ENCODE measurements around the gene TRMT1. TPM values are rescaled to one million over a fixed set of nuclear protein-coding genes. Genes with fewer than 3 reads are reported as not detected.
A peak's percentile ranks its signal among the peaks of the same experiment; 100 is the strongest.

TRMT1 gene
- total and polyA plus RNA-seq, 2 of the 8 experiments (the other 6 are each of a cell fraction or from before 2014, with no cell fraction given) = 77.4 to 99.3 TPM

GRCh38 chr19:13116282-13117175 lies at the start of gene TRMT1 (continued):
- TF ChIP-seq SRF (IDR thresholded peaks at IDR 0.05; ENCODE audit: low read depth, low read length) (no peak), BRCA1 (IDR thresholded peaks at IDR 0.05; ENCODE audit: low read depth, low read length) (no peak), SIX5 (IDR thresholded peaks at IDR 0.05; ENCODE audit: low read depth, low read length) (no peak; the same call in 1 of the 2 replicates), TAF7 (optimal IDR thresholded peaks at IDR 0.05; ENCODE audit: borderline replicate concordance, low read depth, low read length) (peak; percentile 84), EP300 (IDR thresholded peaks at IDR 0.05; ENCODE audit: borderline replicate concordance in 1 of 2, low read depth in 2 of 2, low read length in 2 of 2) (no peak), NANOG (IDR thresholded peaks at IDR 0.05; ENCODE audit: insufficient read depth, low read depth, low read length, poor library complexity, severe bottlenecking) (no peak), RFX5 (IDR thresholded peaks at IDR 0.05; ENCODE audit: borderline replicate concordance, low read depth, low read length) (no peak), SP4 (IDR thresholded peaks at IDR 0.05; ENCODE audit: low read length) (peak; percentile 89), POU5F1 (IDR thresholded peaks at IDR 0.05; ENCODE audit: low read depth, low read length) (no peak), KDM5A (IDR thresholded peaks at IDR 0.05; ENCODE audit: low read length) (peak; percentile 100), SIN3A (conservative IDR thresholded peaks at IDR 0.05 in 1 of 2, IDR thresholded peaks at IDR 0.05 in 1 of 2; ENCODE audit: low read depth in 1 of 2, low read length in 2 of 2) (peak; percentile 90 to 96; a peak in 3 of 4 replicates), CREB1 (IDR thresholded peaks at IDR 0.05) (no peak), ASH2L (IDR thresholded peaks at IDR 0.05; ENCODE audit: low read length) (peak; percentile 92), JUN (IDR thresholded peaks at IDR 0.05; ENCODE audit: low read depth, low read length) (no peak), GTF2F1 (IDR thresholded peaks at IDR 0.05; ENCODE audit: borderline replicate concordance, low read depth, low read length) (0 out of 2 replicates have a peak, but pooled peaks have one; percentile 50), POLR2AphosphoS5 (IDR thresholded peaks at IDR 0.05; ENCODE audit: low read depth, low read length) (peak; percentile 88), RAD21 (IDR thresholded peaks at IDR 0.05 in 1 of 2, conservative IDR thresholded peaks at IDR 0.05 in 1 of 2; ENCODE audit: low read depth in 2 of 2, low read length in 2 of 2) (no peak), CHD2 (IDR thresholded peaks at IDR 0.05; ENCODE audit: low read length) (no peak)
- TF ChIP-seq, protein P1, sequence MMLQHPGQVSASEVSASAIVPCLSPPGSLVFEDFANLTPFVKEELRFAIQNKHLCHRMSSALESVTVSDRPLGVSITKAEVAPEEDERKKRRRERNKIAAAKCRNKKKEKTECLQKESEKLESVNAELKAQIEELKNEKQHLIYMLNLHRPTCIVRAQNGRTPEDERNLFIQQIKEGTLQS (IDR thresholded peaks at IDR 0.05; ENCODE audit: insufficient read depth, low read depth, low read length) = 0 out of 2 replicates have a peak, but pooled peaks have one; percentile 50
- TF ChIP-seq, protein P2, sequence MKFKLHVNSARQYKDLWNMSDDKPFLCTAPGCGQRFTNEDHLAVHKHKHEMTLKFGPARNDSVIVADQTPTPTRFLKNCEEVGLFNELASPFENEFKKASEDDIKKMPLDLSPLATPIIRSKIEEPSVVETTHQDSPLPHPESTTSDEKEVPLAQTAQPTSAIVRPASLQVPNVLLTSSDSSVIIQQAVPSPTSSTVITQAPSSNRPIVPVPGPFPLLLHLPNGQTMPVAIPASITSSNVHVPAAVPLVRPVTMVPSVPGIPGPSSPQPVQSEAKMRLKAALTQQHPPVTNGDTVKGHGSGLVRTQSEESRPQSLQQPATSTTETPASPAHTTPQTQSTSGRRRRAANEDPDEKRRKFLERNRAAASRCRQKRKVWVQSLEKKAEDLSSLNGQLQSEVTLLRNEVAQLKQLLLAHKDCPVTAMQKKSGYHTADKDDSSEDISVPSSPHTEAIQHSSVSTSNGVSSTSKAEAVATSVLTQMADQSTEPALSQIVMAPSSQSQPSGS (IDR thresholded peaks at IDR 0.05; ENCODE audit: low read length) = peak; percentile 58

Data from H1 (cell line).